ENCODE data around the gene GNAS-AS1. TPM values are rescaled to one million over a fixed set of nuclear protein-coding genes. Genes with fewer than 3 reads are reported as not detected.
A peak's percentile ranks its signal among the peaks of the same experiment; 100 is the strongest.

The GNAS-AS1 gene
- total RNA-seq, 1 donor from 2014 or later = 4.1 TPM

DNA sequence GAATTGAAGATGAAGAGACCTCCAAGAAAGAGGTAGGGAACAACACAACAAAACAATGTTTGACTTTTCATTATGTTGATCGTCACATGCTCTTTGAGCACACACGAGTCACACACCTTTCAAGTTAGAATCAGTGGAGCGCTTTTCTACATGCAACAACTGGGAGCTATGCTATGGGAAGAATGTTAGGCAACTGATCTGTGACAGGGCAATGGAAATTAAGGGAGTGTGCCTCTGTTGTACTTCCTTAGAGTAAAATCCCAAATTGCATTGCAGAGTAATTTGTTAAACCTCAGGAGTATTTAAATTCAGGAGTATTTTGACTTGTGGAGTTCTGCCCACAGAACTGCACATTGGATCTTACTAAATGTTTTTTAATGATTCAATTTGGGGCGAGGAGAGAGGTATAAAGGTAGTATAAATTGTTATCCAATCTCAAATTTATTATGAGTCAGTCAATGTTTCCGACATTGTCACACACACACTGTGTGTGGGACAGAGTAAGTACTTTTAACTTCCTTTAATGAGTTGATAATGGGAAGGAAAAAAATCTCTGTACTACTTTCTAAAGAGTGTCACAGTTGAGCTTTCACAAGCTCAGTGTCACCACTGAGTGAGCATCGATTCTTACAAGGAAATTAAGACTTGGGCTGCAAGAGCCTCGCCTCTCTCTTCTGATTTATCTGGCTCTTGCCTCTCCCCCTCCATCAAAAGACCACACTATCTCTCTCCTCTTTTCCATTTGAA is 12.5 kb upstream of the GNAS-AS1 start:
- DNase-seq (ENCODE audit: low spot score) = no peak

- peak; percentile 55 for DNase-seq (ENCODE audit: low spot score)
Observed at GRCh38 chr20:58855506-58856389, 5.0 kb upstream of the GNAS-AS1 start.

DNA sequence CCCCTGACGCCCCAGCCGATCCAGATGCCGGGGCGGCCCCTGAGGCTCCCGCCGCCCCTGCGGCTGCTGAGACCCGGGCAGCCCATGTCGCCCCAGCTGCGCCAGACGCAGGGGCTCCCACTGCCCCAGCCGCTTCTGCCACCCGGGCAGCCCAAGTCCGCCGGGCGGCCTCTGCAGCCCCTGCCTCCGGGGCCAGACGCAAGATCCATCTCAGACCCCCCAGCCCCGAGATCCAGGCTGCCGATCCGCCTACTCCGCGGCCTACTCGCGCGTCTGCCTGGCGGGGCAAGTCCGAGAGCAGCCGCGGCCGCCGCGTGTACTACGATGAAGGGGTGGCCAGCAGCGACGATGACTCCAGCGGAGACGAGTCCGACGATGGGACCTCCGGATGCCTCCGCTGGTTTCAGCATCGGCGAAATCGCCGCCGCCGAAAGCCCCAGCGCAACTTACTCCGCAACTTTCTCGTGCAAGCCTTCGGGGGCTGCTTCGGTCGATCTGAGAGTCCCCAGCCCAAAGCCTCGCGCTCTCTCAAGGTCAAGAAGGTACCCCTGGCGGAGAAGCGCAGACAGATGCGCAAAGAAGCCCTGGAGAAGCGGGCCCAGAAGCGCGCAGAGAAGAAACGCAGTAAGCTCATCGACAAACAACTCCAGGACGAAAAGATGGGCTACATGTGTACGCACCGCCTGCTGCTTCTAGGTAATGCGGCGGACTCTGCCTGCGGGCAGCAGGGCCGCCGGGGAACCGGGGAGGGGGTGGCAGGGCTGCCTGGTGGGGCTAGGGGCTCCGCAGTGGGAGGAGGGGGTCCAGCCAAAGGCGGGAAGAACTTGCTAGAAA is 4.2 kb upstream of the GNAS-AS1 start:
- no peak for DNase-seq (ENCODE audit: low spot score)

DNA sequence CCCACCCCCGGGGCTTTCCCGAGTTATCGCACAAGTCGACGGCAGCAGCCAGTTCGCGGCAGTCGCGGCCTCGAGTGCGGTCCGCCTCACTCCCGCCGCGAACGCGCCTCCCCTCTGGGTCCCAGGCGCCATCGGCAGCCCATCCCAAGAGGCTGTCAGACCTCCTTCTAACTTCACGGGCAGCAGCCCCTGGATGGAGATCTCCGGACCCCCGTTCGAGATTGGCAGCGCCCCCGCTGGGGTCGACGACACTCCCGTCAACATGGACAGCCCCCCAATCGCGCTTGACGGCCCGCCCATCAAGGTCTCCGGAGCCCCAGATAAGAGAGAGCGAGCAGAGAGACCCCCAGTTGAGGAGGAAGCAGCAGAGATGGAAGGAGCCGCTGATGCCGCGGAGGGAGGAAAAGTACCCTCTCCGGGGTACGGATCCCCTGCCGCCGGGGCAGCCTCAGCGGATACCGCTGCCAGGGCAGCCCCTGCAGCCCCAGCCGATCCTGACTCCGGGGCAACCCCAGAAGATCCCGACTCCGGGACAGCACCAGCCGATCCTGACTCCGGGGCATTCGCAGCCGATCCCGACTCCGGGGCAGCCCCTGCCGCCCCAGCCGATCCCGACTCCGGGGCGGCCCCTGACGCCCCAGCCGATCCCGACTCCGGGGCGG is 3.4 kb upstream of the GNAS-AS1 start:
- no peak for DNase-seq (ENCODE audit: low spot score)

GRCh38 chr20:58853466-58853865 is 2.8 kb upstream of the GNAS-AS1 start:
- DNase-seq (ENCODE audit: low spot score) = no peak

DNA sequence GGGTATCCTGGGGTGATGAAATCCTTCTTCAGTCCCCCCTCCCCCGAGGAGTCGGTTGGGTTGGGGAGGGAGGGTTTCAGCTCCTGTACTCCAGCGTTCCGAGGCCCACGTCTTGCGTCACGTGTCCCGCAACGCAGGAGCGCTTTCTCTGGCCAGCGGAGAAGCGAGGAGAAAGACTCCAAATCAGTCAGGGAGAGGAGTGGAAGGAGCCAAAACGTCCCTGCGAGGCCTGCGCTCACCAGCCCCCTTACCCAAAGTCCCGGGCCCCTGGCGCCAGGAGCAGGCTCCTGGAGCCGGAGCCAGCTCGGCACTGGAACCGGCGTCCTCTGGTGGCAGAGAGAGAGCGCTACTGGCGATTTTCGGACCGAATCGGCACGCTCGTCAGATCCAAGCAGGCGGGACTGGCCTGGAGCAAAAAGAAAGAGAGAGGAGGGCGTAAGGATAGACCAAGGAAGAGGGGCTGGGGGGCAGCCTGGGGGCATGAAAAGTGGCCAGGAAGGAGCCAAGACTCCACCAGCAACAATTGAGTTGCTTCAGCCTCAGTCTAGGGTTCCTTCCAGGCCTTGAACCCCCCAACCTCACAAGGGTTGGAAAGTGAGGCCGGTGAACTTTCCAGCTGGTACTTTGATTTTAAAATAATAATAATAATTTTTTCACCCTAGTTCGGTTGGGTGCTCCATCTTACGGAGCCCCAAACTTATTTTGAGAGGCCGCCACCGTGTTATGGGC is 2.0 kb upstream of the GNAS-AS1 start, which contains the start of gene GNAS:
GNAS (plus strand) TSS at position 174 of the 729 bp plus-strand sequence.
- DNase-seq (ENCODE audit: low spot score) = peak; percentile 66

- no peak for DNase-seq (ENCODE audit: low spot score)
Observed at GRCh38 chr20:58851969-58852458, 1.3 kb upstream of the GNAS-AS1 start.

GRCh38 chr20:58851221-58851968 is 693 bp upstream of the GNAS-AS1 start:
- no peak for DNase-seq (ENCODE audit: low spot score)

DNA sequence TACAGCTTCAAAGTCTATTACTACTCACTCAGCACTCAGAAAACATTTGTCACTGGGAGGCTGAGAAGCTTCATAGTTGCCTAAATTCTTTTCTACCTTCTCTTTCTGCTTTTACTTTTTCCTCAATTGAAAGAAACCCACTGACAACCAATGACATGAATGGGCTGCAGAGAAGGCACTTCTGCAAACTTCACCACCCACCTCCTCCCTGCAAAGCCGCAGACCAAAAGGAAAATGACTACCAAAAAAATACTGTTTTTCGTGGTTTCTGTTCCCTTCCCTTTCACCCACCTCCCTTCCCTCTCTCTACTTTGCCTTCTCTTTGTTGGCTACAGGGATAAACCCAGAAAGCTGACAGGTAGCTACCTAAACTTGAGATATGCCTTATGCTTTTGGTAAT is 3.2 kb downstream of the GNAS-AS1 start:
- no peak for DNase-seq (ENCODE audit: low spot score)

GRCh38 chr20:58845706-58846105 is 5.0 kb downstream of the GNAS-AS1 start:
- no peak for DNase-seq (ENCODE audit: low spot score)

DNA sequence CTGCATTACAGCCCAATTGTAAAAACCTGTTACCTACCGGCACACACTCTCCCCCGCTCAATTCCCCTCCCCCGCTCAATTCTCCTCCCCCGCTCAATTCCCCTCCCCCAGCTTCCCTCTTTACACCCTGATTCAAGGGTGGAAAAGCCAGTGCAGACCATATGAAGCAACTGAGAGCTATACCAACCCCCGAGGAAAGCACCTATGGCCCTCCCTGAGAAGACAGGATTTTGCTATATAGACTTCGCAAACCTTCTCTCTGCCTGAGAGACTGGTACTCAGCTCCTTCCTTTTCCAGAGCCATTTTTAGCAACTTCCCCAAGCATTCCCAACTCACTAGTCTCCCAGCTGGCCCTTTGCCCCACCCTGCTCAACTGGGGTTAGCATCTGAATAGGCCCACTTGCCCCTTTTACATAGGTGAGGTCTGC is 7.6 kb downstream of the GNAS-AS1 start:
- no peak for DNase-seq (ENCODE audit: low spot score)

DNA sequence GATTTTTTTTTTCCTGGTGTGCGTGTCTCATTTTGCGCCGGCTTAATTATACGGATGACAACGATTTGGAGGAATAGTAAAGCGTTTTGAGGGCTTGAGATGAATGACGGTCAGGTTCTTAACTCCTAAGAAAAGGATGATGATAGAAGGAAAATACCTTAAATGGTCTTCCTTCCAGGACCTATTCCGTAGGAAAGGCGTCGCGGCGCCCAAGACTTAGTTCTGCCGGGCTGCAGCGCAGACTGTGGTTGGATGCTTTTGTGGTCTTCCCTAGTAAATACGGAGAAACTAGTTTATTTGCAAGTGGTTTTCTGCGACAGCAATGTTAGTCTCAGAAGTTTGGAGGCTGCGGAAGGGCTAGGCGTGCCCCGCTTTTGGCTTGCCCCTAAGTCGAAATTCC is 8.4 kb downstream of the GNAS-AS1 start:
- no peak for DNase-seq (ENCODE audit: low spot score)

- DNase-seq (ENCODE audit: low spot score) = no peak
Observed at GRCh38 chr20:58841539-58842264, 9.0 kb downstream of the GNAS-AS1 start.

GRCh38 chr20:58840816-58841538 is 9.7 kb downstream of the GNAS-AS1 start:
- no peak for DNase-seq (ENCODE audit: low spot score)

GRCh38 chr20:58839991-58840747 is 10.5 kb downstream of the GNAS-AS1 start:
- DNase-seq (ENCODE audit: low spot score) = no peak

GRCh38 chr20:58839474-58839874 is 11.2 kb downstream of the GNAS-AS1 start:
- DNase-seq (ENCODE audit: low spot score) = peak; percentile 47

- DNase-seq (ENCODE audit: low spot score) = no peak
Observed at GRCh38 chr20:58838174-58838573, 12.5 kb downstream of the GNAS-AS1 start.

Measured in umbilical cord (tissue), 2 donors.